Endothelial cell of umbilical vein (primary cell): ENCODE data around the gene CCDC186. TPM values are rescaled to one million over a fixed set of nuclear protein-coding genes. Genes with fewer than 3 reads are reported as not detected.

Experiments used
- BruUV-seq: library from RNA; stranded (reverse); fragments of 400-500 nt; replicated peaks from 2 replicates; lab custom pipeline; 2021; lab: Mats Ljungman, UMichigan
- CTCF ChIA-PET: fragments of 300-600, 350-600 bp; sonication (Branson Sonifier 250); formaldehyde crosslinking; loops from one replicate; lab custom pipeline; 2021; ENCODE audit warnings: antibody characterized with exemption, inconsistent platforms; lab: Charles Lee
- POLR2A ChIA-PET: fragments of 300-600, 350-600 bp; sonication (Branson Sonifier 250); formaldehyde crosslinking; loops from one replicate; lab custom pipeline; 2021; ENCODE audit warnings: antibody characterized with exemption, inconsistent platforms; lab: Charles Lee
- DNase-seq: peaks from one replicate; pipeline ENCODE4 v3.0.0-alpha.2; 2011; ENCODE audit warnings: low read depth, low spot score
- FAIRE-seq: peaks from 2 replicates; lab custom pipeline; 2011; peaks lifted over from hg19 to GRCh38; lab: Jason Lieb, UNC
- H2AFZ ChIP-seq: 2 replicates; pipeline ENCODE4 v1.6.0; 2012; ENCODE audit warnings: low read depth, low read length, control low read depth, inconsistent platforms
- H3K27ac ChIP-seq: 2 replicates; pipeline ENCODE4 v1.5.1; 2011; ENCODE audit warnings: low read depth, mild to moderate bottlenecking, control low read depth, low read length, moderate library complexity; ENCODE audit not compliant: insufficient read depth
- H3K27me3 ChIP-seq, 2 experiments: 2 replicates each; pipeline versions ENCODE4 v1.6.0 to v1.6.1; 2011; ENCODE audit warnings: low read length in 2 of 2, mixed read lengths in 1 of 2; ENCODE audit not compliant: control insufficient read depth in 2 of 2, insufficient read depth in 2 of 2
- H3K36me3 ChIP-seq, 2 experiments: 2 replicates in 1 of 2; 3 replicates in 1 of 2; pipeline ENCODE4 v1.5.1; 2011; ENCODE audit warnings: low read length in 2 of 2, mild to moderate bottlenecking in 1 of 2, moderate library complexity in 1 of 2; ENCODE audit not compliant: control insufficient read depth in 2 of 2, insufficient read depth in 2 of 2; ENCODE audit errors: extremely low read depth in 1 of 2
- H3K4me1 ChIP-seq: 3 replicates; pipeline ENCODE4 v1.5.1; 2011; ENCODE audit warnings: mild to moderate bottlenecking, low read length; ENCODE audit not compliant: control insufficient read depth, insufficient read depth; ENCODE audit errors: extremely low read depth
- H3K4me2 ChIP-seq: 2 replicates; pipeline ENCODE4 v1.6.1; 2011; ENCODE audit warnings: low read length, control low read depth, mixed read lengths; ENCODE audit not compliant: insufficient read depth
- H3K4me3 ChIP-seq, 3 experiments: fragments of 200-600 bp in 1 of 3; sonication (generic), shearing (Covaris generic) in 1 of 3; replicated peaks in 1 of 3; 2 replicates each; pipeline ENCODE4 v1.5.1; 2011 to 2016; ENCODE audit warnings: control low read depth in 3 of 3, low read length in 3 of 3, mild to moderate bottlenecking in 2 of 3, inconsistent platforms in 1 of 3, low read depth in 1 of 3, moderate library complexity in 1 of 3; ENCODE audit not compliant: insufficient read depth in 1 of 3
- H3K79me2 ChIP-seq: 2 replicates; pipeline ENCODE4 v1.6.0; 2012; ENCODE audit warnings: low read length, inconsistent platforms; ENCODE audit not compliant: control insufficient read depth, insufficient read depth
- H3K9ac ChIP-seq: replicated peaks from 2 replicates; pipeline ENCODE3; 2011; ENCODE audit warnings: low read length, control low read depth; ENCODE audit not compliant: insufficient read depth; ENCODE audit errors: extremely low read depth
- H3K9me1 ChIP-seq: replicated peaks from 3 replicates; pipeline ENCODE4 v1.6.0; 2011; ENCODE audit warnings: mild to moderate bottlenecking, low read length; ENCODE audit not compliant: control insufficient read depth, insufficient read depth; ENCODE audit errors: extremely low read depth
- H3K9me3 ChIP-seq: replicated peaks from 2 replicates; pipeline ENCODE4 v1.5.1; 2012; ENCODE audit warnings: low read length, inconsistent platforms; ENCODE audit not compliant: control insufficient read depth, insufficient read depth
- H4K20me1 ChIP-seq: replicated peaks from 2 replicates; pipeline ENCODE3; 2011; ENCODE audit warnings: mild to moderate bottlenecking, low read length; ENCODE audit not compliant: control insufficient read depth, insufficient read depth; ENCODE audit errors: extremely low read depth
- CTCF ChIP-seq, 2 donors: IDR thresholded peaks; 1 replicate in 1 of 2; 2 replicates in 1 of 2; pipeline ENCODE4 v1.5.1; 2011; ENCODE audit warnings: low read length in 2 of 2, mild to moderate bottlenecking in 2 of 2, moderate library complexity in 2 of 2, control low read depth in 1 of 2, inconsistent platforms in 1 of 2, low read depth in 1 of 2; ENCODE audit not compliant: insufficient read depth in 1 of 2; ENCODE audit errors: extremely low read depth in 1 of 2
- EZH2 ChIP-seq: IDR thresholded peaks from 2 replicates; pipeline ENCODE4 v1.6.1; 2012; ENCODE audit warnings: borderline replicate concordance, low read depth, mild to moderate bottlenecking, moderate library complexity, low read length, inconsistent platforms; ENCODE audit not compliant: severe bottlenecking
- FOS ChIP-seq: IDR thresholded peaks from 2 replicates; pipeline ENCODE4 v1.6.1; 2011; ENCODE audit warnings: mild to moderate bottlenecking, low read length, moderate library complexity, borderline replicate concordance; ENCODE audit not compliant: insufficient read depth
- GATA2 ChIP-seq: IDR thresholded peaks from 2 replicates; pipeline ENCODE4 v1.7.0; 2011; ENCODE audit warnings: low read depth, mild to moderate bottlenecking, moderate library complexity, mixed read lengths, low read length; ENCODE audit not compliant: insufficient read length, insufficient read depth
- JUN ChIP-seq: IDR thresholded peaks from 2 replicates; pipeline ENCODE4 v1.6.1; 2011; ENCODE audit warnings: borderline replicate concordance, low read depth; ENCODE audit not compliant: insufficient read length, insufficient read depth
- MAX ChIP-seq: IDR thresholded peaks from 2 replicates; pipeline ENCODE4 v1.6.1; 2011; ENCODE audit not compliant: insufficient read depth, insufficient read length
- MYC ChIP-seq: IDR thresholded peaks from one replicate; pipeline ENCODE4 v1.6.1; 2011; ENCODE audit warnings: mild to moderate bottlenecking, low read depth, low read length
- POLR2A ChIP-seq: IDR thresholded peaks from 2 replicates; pipeline ENCODE4 v1.6.1; 2012; ENCODE audit warnings: low read depth, mild to moderate bottlenecking, control low read depth, low read length
- POLR2AphosphoS5 ChIP-seq: IDR thresholded peaks from 2 replicates; pipeline ENCODE4 v1.6.1; 2012; ENCODE audit warnings: low read depth, mild to moderate bottlenecking, control low read depth, low read length, moderate library complexity; ENCODE audit not compliant: insufficient read depth
- dilution Hi-C: fragments of 300-500 bp; cut with MboI; formaldehyde crosslinking; loops from one replicate; pipeline ENCODE4 v1.15.0; 2019; ENCODE audit warnings: low sequenced_read_pairs; ENCODE audit not compliant: extremely low pct_ligation_motif_present
- intact Hi-C: fragments of 100-400 bp; cut with micrococcal nuclease; formaldehyde crosslinking; loops from one replicate; pipeline ENCODE4 v1.10.0; 2022
- polyA plus RNA-seq, 4 experiments: library from polyadenylated mRNA; depleted of rRNA in 3 of 4; stranded (reverse) in 3 of 4; unstranded in 1 of 4; fragments of >200 nt; gene quantifications; 2 replicates each; pipeline versions ENCODE4 v1.2.1 to v1.2.3, GENCODE V29; 2011 to 2012; ENCODE audit warnings: missing spikeins in 1 of 4
- total RNA-seq: library from RNA; stranded (reverse); gene quantifications from 2 replicates; pipeline ENCODE4 v1.2.3, GENCODE V29; 2021

CCDC186 gene
- total and polyA plus RNA-seq, 2 donors (not counting 3 experiments of a cell fraction or from before 2014, with no cell fraction given): 1.8 to 13.4 TPM

GRCh38 chr10:114166043-114166442 is 8.0 kb downstream of the CCDC186 start:
- intact Hi-C loops: no loop called here
- dilution Hi-C loops: no loop called here
- Histone ChIP-seq H3K4me3 (no peak overlapping the region), H3K9me3 (no peaks in the 10 kb centered on the region), H3K36me3 (no peaks in the 10 kb centered on the region), H3K27me3 (no peaks in the 10 kb centered on the region), H3K79me2 (peaks cover 17% of the 10 kb centered on the region), H3K4me2 (no peak overlapping the region), H3K4me1 (no peaks in the 10 kb centered on the region), H3K9ac (no peak overlapping the region), H3K9me1 (no peaks in the 10 kb centered on the region), H3K27ac (no peak overlapping the region), H2AFZ (no peak overlapping the region), H4K20me1 (no peaks in the 10 kb centered on the region)
- no peak for DNase-seq
- ChIA-PET CTCF (no interaction called here), POLR2A (no interaction called here)
- FAIRE-seq: no peak
- no TSS peak for BruUV-seq
- no peak for TF ChIP-seq GATA2
- TF ChIP-seq EZH2: no peak
- no peak for TF ChIP-seq CTCF (IDR thresholded peaks at IDR 0.05; ENCODE audit: extremely low read depth in 1 of 2, insufficient read depth in 1 of 2, low read depth in 1 of 2, low read length in 2 of 2)
- TF ChIP-seq MYC: no peak
- no peak for TF ChIP-seq FOS
- TF ChIP-seq JUN: no peak
- no peak for TF ChIP-seq POLR2A
- TF ChIP-seq POLR2AphosphoS5: no peak
- TF ChIP-seq MAX: no peak
